ENCODE data around the gene TMEM51.

Gene TMEM51

DNA sequence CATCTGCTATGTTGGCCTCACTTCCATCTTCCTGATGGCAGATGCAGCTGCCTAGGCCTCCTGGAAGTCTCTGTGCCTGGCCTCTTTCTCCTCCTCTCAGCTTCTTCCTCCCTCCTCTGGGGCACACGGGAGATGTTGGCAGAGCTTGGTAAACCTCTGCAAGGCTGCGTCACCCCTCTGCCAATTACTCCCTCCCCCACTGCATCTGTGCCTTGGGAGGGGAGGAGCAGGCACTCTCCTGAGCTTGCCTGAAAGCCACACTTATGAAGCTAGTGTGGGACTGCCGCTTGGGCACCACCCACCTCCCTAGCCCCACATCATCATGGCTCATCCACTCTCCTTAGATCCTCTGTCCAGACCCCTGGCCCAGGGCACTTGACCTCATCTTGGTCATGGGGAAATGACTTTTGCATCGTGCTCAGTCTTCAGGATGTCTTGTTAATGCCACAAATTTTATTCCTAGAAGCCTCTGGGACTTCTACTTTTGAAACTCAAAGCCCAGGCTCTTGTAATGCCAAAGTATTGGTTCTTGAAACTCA, 7.3 kb upstream of the TMEM51 start:
- no peaks in the 10 kb centered on the region for H3K36me3 ChIP-seq (ENCODE audit: control insufficient read depth, insufficient read depth, low read length)
- TF ChIP-seq, protein P1, sequence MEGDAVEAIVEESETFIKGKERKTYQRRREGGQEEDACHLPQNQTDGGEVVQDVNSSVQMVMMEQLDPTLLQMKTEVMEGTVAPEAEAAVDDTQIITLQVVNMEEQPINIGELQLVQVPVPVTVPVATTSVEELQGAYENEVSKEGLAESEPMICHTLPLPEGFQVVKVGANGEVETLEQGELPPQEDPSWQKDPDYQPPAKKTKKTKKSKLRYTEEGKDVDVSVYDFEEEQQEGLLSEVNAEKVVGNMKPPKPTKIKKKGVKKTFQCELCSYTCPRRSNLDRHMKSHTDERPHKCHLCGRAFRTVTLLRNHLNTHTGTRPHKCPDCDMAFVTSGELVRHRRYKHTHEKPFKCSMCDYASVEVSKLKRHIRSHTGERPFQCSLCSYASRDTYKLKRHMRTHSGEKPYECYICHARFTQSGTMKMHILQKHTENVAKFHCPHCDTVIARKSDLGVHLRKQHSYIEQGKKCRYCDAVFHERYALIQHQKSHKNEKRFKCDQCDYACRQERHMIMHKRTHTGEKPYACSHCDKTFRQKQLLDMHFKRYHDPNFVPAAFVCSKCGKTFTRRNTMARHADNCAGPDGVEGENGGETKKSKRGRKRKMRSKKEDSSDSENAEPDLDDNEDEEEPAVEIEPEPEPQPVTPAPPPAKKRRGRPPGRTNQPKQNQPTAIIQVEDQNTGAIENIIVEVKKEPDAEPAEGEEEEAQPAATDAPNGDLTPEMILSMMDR (IDR thresholded peaks at IDR 0.05; ENCODE audit: insufficient read depth, low read length, poor library complexity, severe bottlenecking) = no peak
- DNase-seq (ENCODE audit: extremely low read depth, insufficient read length) = no peak

DNA sequence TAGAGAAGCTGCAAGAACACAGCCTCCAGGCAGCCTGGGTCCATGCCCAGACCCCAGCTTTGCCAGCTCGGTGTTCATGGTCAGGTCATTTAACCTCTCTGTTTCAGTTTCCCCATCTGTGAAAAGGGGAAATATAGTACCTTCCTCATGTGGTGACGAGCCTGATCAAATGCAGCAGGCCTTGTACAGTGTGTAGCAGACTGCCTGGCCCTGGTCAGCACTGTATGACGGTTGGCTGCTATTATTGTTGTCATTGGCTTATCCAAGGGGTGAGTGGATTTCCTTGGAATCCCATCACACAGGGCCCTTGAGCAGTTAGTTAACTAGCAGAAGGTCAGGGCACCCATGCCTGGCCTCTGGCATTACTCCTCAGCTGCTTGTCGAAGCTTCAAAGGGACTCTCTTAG, 6.6 kb upstream of the TMEM51 start:
- Histone ChIP-seq H3K27me3 (replicated peaks; ENCODE audit: control insufficient read depth, insufficient read depth, low read length) (no peaks in the 10 kb centered on the region), H3K4me3 (replicated peaks; ENCODE audit: low read depth, low read length) (no peak overlapping the region), H3K36me3 (ENCODE audit: control insufficient read depth, insufficient read depth, low read length) (no peaks in the 10 kb centered on the region)
- no peak for DNase-seq (ENCODE audit: extremely low read depth, insufficient read length)
- TF ChIP-seq, protein P1 (IDR thresholded peaks at IDR 0.05; ENCODE audit: insufficient read depth, low read length, poor library complexity, severe bottlenecking) = no peak

More for the DNA sequence above, 7.3 kb upstream of the TMEM51 start:
- Histone ChIP-seq H3K4me3 (replicated peaks; ENCODE audit: low read depth, low read length) (no peak overlapping the region), H3K27me3 (replicated peaks; ENCODE audit: control insufficient read depth, insufficient read depth, low read length) (no peaks in the 10 kb centered on the region; the same call in 1 of the 2 replicates)

DNA sequence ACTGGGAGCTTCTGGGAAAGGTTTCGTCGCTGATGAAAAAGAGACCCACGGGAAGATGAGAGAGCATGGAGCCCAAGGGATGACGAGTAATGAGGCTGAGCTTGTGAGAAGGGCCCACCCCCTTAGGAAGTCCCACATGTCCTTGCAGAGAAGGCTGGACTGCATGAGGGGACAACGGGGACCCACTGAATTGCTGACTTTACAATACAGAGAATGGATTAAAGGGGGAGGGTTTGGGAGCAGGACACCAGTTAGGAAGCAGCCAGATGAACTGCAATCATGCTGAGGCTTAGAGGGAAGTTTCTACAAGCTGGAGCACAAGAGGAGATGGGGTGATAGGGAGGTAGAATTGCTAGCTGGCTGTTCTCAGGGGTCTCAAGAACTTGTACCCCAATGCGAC, 5.5 kb upstream of the TMEM51 start:
- no peak for DNase-seq (ENCODE audit: extremely low read depth, insufficient read length)
- peaks cover 1% of the 10 kb centered on the region; the same call in 1 of the 2 replicates for H3K27me3 ChIP-seq (replicated peaks; ENCODE audit: control insufficient read depth, insufficient read depth, low read length)
- no peaks in the 10 kb centered on the region for H3K36me3 ChIP-seq (ENCODE audit: control insufficient read depth, insufficient read depth, low read length)
- H3K4me3 ChIP-seq (replicated peaks; ENCODE audit: low read depth, low read length) = no peak overlapping the region
- TF ChIP-seq, protein P1 (IDR thresholded peaks at IDR 0.05; ENCODE audit: insufficient read depth, low read length, poor library complexity, severe bottlenecking) = no peak

GRCh38 chr1:15148475-15148874, 5.1 kb upstream of the TMEM51 start:
- Histone ChIP-seq H3K27me3 (replicated peaks; ENCODE audit: control insufficient read depth, insufficient read depth, low read length) (peaks cover 1% of the 10 kb centered on the region; the same call in 1 of the 2 replicates), H3K36me3 (ENCODE audit: control insufficient read depth, insufficient read depth, low read length) (no peaks in the 10 kb centered on the region), H3K4me3 (replicated peaks; ENCODE audit: low read depth, low read length) (no peak overlapping the region)
- DNase-seq (ENCODE audit: extremely low read depth, insufficient read length) = no peak
- TF ChIP-seq, protein P1 (IDR thresholded peaks at IDR 0.05; ENCODE audit: insufficient read depth, low read length, poor library complexity, severe bottlenecking) = no peak

GRCh38 chr1:15148941-15149340, 4.6 kb upstream of the TMEM51 start:
- Histone ChIP-seq H3K4me3 (replicated peaks; ENCODE audit: low read depth, low read length) (no peak overlapping the region), H3K27me3 (replicated peaks; ENCODE audit: control insufficient read depth, insufficient read depth, low read length) (peaks cover 1% of the 10 kb centered on the region; the same call in 1 of the 2 replicates), H3K36me3 (ENCODE audit: control insufficient read depth, insufficient read depth, low read length) (no peaks in the 10 kb centered on the region)
- TF ChIP-seq, protein P1 (IDR thresholded peaks at IDR 0.05; ENCODE audit: insufficient read depth, low read length, poor library complexity, severe bottlenecking) = no peak
- DNase-seq (ENCODE audit: extremely low read depth, insufficient read length) = no peak

GRCh38 chr1:15150376-15150775, 3.2 kb upstream of the TMEM51 start:
- H3K27me3 ChIP-seq (replicated peaks; ENCODE audit: control insufficient read depth, insufficient read depth, low read length) = peaks cover 1% of the 10 kb centered on the region; the same call in 1 of the 2 replicates
- no peak overlapping the region for H3K4me3 ChIP-seq (replicated peaks; ENCODE audit: low read depth, low read length)
- TF ChIP-seq, protein P1 (IDR thresholded peaks at IDR 0.05; ENCODE audit: insufficient read depth, low read length, poor library complexity, severe bottlenecking) = no peak
- no peaks in the 10 kb centered on the region for H3K36me3 ChIP-seq (ENCODE audit: control insufficient read depth, insufficient read depth, low read length)
- DNase-seq (ENCODE audit: extremely low read depth, insufficient read length) = no peak

All from GM06990 (cell line).